B cell (primary cell): ENCODE results near the gene OR10A3. TPM values are rescaled to one million over a fixed set of nuclear protein-coding genes. Genes with fewer than 3 reads are reported as not detected.

ENCODE experiments used
- ATAC-seq: fragments of 200-7000 bp; cut with Tn5 transposase; one replicate; pipeline ENCODE4 v1.10.0; 2021; ENCODE audit warnings: low read depth, mild to moderate bottlenecking, moderate number of reproducible peaks, moderate library complexity
- CTCF ChIA-PET: fragments of 350-600 bp; sonication (Branson Sonifier 250); formaldehyde crosslinking; loops from one replicate; lab custom pipeline; 2021; ENCODE audit warnings: antibody characterized with exemption, inconsistent platforms; lab: Charles Lee
- POLR2A ChIA-PET: fragments of 350-600 bp; sonication (Branson Sonifier 250); formaldehyde crosslinking; loops from one replicate; lab custom pipeline; 2021; ENCODE audit warnings: antibody characterized with exemption; lab: Charles Lee
- DNase-seq: peaks from one replicate; pipeline ENCODE4 v3.0.0; 2013
- H2AFZ ChIP-seq: 2 replicates; pipeline ENCODE4 v1.6.1; 2012; ENCODE audit warnings: mild to moderate bottlenecking, low read depth, low read length; ENCODE audit not compliant: insufficient read depth, poor library complexity, severe bottlenecking
- H3K27ac ChIP-seq, 2 donors: 1 replicate in 1 of 2; 2 replicates in 1 of 2; pipeline ENCODE4 v1.5.1; 2012 to 2013; ENCODE audit warnings: low read length in 2 of 2, mild to moderate bottlenecking in 2 of 2, moderate library complexity in 1 of 2
- H3K27me3 ChIP-seq, 4 experiments: fragments of 200-600 bp in 1 of 4; sonication (generic) in 1 of 4; replicated peaks in 1 of 4; 1 replicate in 2 of 4; 2 replicates in 2 of 4; pipeline versions ENCODE4 v1.6.1 to v1.7.0; 2013 to 2016; ENCODE audit warnings: low read length in 3 of 4, mild to moderate bottlenecking in 2 of 4, mixed read lengths in 1 of 4, moderate library complexity in 1 of 4; ENCODE audit not compliant: insufficient read depth in 4 of 4, control insufficient read depth in 3 of 4; ENCODE audit errors: control extremely low read depth in 1 of 4
- H3K36me3 ChIP-seq, 2 experiments: replicated peaks in 1 of 2; 1 replicate in 1 of 2; 2 replicates in 1 of 2; pipeline versions ENCODE4 v1.6.1 to v1.7.1; 2013; ENCODE audit warnings: low read length in 1 of 2; ENCODE audit not compliant: insufficient read depth in 2 of 2, control insufficient read depth in 1 of 2; ENCODE audit errors: control extremely low read depth in 1 of 2, extremely low read depth in 1 of 2
- H3K4me1 ChIP-seq, 2 donors: fragments of 200-600 bp in 1 of 2; sonication (generic) in 1 of 2; 1 replicate in 1 of 2; 2 replicates in 1 of 2; pipeline versions ENCODE4 v1.5.1 to v1.6.1; 2013 to 2017; ENCODE audit warnings: low read length in 2 of 2; ENCODE audit not compliant: control insufficient read depth in 2 of 2, insufficient read depth in 2 of 2
- H3K4me2 ChIP-seq: replicated peaks from 2 replicates; pipeline ENCODE3; 2012; ENCODE audit warnings: mild to moderate bottlenecking, low read depth, low read length; ENCODE audit not compliant: poor library complexity, severe bottlenecking
- H3K4me3 ChIP-seq, 5 experiments: fragments of 200-600 bp in 1 of 5; sonication (generic) in 1 of 5; 1 replicate in 3 of 5; 2 replicates in 2 of 5; pipeline versions ENCODE4 v1.5.1 to v1.7.0; 2011 to 2016; ENCODE audit warnings: low read length in 4 of 5, mild to moderate bottlenecking in 4 of 5, low read depth in 2 of 5, control low read depth in 1 of 5, moderate library complexity in 1 of 5; ENCODE audit not compliant: insufficient read depth in 1 of 5; ENCODE audit errors: control extremely low read depth in 1 of 5, extremely low read depth in 1 of 5
- H3K79me2 ChIP-seq: fragments of 200-600 bp; sonication (generic); one replicate; pipeline ENCODE4 v1.6.0; 2016; ENCODE audit warnings: low read length; ENCODE audit not compliant: control insufficient read depth, insufficient read depth
- H3K9ac ChIP-seq: fragments of 200-600 bp; sonication (generic); 2 replicates; pipeline ENCODE4 v1.6.1; 2017; ENCODE audit warnings: mild to moderate bottlenecking, low read length, moderate library complexity
- H3K9me3 ChIP-seq, 3 donors: one replicate each; pipeline versions ENCODE4 v1.6.1 to v1.7.1; 2013; ENCODE audit warnings: low read length in 2 of 3; ENCODE audit not compliant: control insufficient read depth in 2 of 3, insufficient read depth in 1 of 3; ENCODE audit errors: control extremely low read depth in 1 of 3
- H4K20me1 ChIP-seq: 2 replicates; pipeline ENCODE4 v1.6.0; 2012; ENCODE audit warnings: mild to moderate bottlenecking, low read length; ENCODE audit not compliant: insufficient read depth, control insufficient read depth, poor library complexity, severe bottlenecking
- H3K27ac Mint-ChIP-seq: one replicate; pipeline ENCODE4 v1.8.0; 2021; ENCODE audit warnings: mixed read lengths
- H3K27me3 Mint-ChIP-seq: one replicate; pipeline ENCODE4 v1.8.0; 2021; ENCODE audit warnings: mixed read lengths
- H3K4me1 Mint-ChIP-seq: one replicate; pipeline ENCODE4 v1.8.0; 2021; ENCODE audit warnings: mixed read lengths
- H3K4me3 Mint-ChIP-seq: one replicate; pipeline ENCODE4 v1.8.0; 2021; ENCODE audit warnings: mixed read lengths
- H3K9me3 Mint-ChIP-seq: one replicate; pipeline ENCODE4 v1.8.0; 2022; ENCODE audit warnings: mixed read lengths; ENCODE audit not compliant: insufficient read depth
- CTCF ChIP-seq: fragments of 200-600 bp; IDR thresholded peaks from one replicate; pipeline ENCODE4 v1.8.0; 2022; ENCODE audit warnings: antibody characterized with exemption, mild to moderate bottlenecking
- EZH2 ChIP-seq: IDR thresholded peaks from 2 replicates; pipeline ENCODE4 v1.6.1; 2012; ENCODE audit warnings: borderline replicate concordance, low read depth, mild to moderate bottlenecking, moderate library complexity, low read length; ENCODE audit not compliant: insufficient read depth, poor library complexity, severe bottlenecking
- WGBS: methylation state at CpG from one replicate; pipeline ENCODE4 v1.1.5; 2013; ENCODE audit warnings: missing lambda C conversion rate; ENCODE audit not compliant: insufficient coverage; 5-methylcytosine and 5-hydroxymethylcytosine counted together
- intact Hi-C: fragments of 100-400 bp; cut with micrococcal nuclease; formaldehyde crosslinking; loops from one replicate; pipeline ENCODE4 v1.10.0; 2022
- polyA plus RNA-seq: library from polyadenylated mRNA; depleted of rRNA; stranded (reverse); fragments of >200 nt; gene quantifications from 2 replicates; pipeline ENCODE4 v1.2.3, GENCODE V29; 2012
- total RNA-seq, 2 donors: library from RNA; stranded (reverse); fragments of 120-200 nt in 1 of 2; gene quantifications; 1 replicate in 1 of 2; 2 replicates in 1 of 2; pipeline versions ENCODE4 v1.2.3 to v1.2.4, GENCODE V29; 2013 to 2022

The OR10A3 gene
- total and polyA plus RNA-seq, 2 donors (not counting 1 experiment from before 2014, with no cell fraction given): not detected

- Mint-ChIP-seq H3K27ac (no peak overlapping the region), H3K9me3 (no peaks in the 10 kb centered on the region), H3K4me3 (no peak overlapping the region), H3K4me1 (no peaks in the 10 kb centered on the region), H3K27me3 (peaks cover 48% of the 10 kb centered on the region)
- Histone ChIP-seq H3K9me3 (no peaks in the 10 kb centered on the region), H3K4me3 (no peak overlapping the region), H3K4me2 (no peak overlapping the region), H3K9ac (no peak overlapping the region), H3K27me3 (peaks cover 0 to 8% (median 2%) of the 10 kb centered on the region in 4 experiments), H3K36me3 (no peaks in the 10 kb centered on the region), H2AFZ (no peak overlapping the region), H4K20me1 (no peaks in the 10 kb centered on the region), H3K79me2 (no peaks in the 10 kb centered on the region), H3K4me1 (no peaks in the 10 kb centered on the region), H3K27ac (no peak overlapping the region)
- ChIA-PET CTCF (no interaction called here), POLR2A (no interaction called here)
- DNase-seq: no peak
- ATAC-seq: no peak
- no peak for TF ChIP-seq CTCF
- no peak for TF ChIP-seq EZH2
- 80% methylated on average over 1 of the region's 3 CpGs for WGBS
- intact Hi-C loops: no loop called here
These were observed 34.4 kb downstream of the OR10A3 start for GRCh38 chr11:7907121-7907520.

- Mint-ChIP-seq H3K4me1 (no peaks in the 10 kb centered on the region), H3K9me3 (no peaks in the 10 kb centered on the region), H3K27ac (no peak overlapping the region), H3K27me3 (peaks cover 50% of the 10 kb centered on the region), H3K4me3 (no peak overlapping the region)
- Histone ChIP-seq H3K4me3 (no peak overlapping the region), H3K27me3 (peaks cover 0 to 8% (median 2%) of the 10 kb centered on the region in 4 experiments), H3K4me2 (no peak overlapping the region), H4K20me1 (no peaks in the 10 kb centered on the region), H3K36me3 (no peaks in the 10 kb centered on the region), H3K9ac (no peak overlapping the region), H2AFZ (no peak overlapping the region), H3K9me3 (no peaks in the 10 kb centered on the region), H3K27ac (no peak overlapping the region), H3K4me1 (no peaks in the 10 kb centered on the region), H3K79me2 (no peaks in the 10 kb centered on the region)
- TF ChIP-seq EZH2: no peak
- TF ChIP-seq CTCF: no peak
- 32% methylated on average over 3 of the region's 4 CpGs for WGBS
- no peak for DNase-seq
- intact Hi-C loops: no loop called here
- ChIA-PET CTCF (interaction anchor here (1.5 kb wide), 1 partner anchor 13 kb away, joined by 4 read pairs; no protein-coding TSS in a partner anchor), POLR2A (no interaction called here)
- no peak for ATAC-seq
These were observed 35.0 kb downstream of the OR10A3 start for GRCh38 chr11:7906481-7906880.
